Measurements from ENCODE around the gene SP8. TPM values are rescaled to one million over a fixed set of nuclear protein-coding genes. Genes with fewer than 3 reads are reported as not detected.
"Not testable (repeated sequence)": the region's sequence is repeated elsewhere in the genome, so short reads cannot be mapped to it uniquely, and the experiment has no call there.

SP8 gene
- total RNA-seq (under 1 TPM in 1 of 7 donors, not detected in 6; 0.18 TPM), polyA plus RNA-seq (not detected)
- long read RNA-seq, donor 1: 0 reads
- long read RNA-seq, donor 2, partial matches to known transcripts: 0 of 1 reads
- long read RNA-seq, donor 2, other reads (novel, unspliced or antisense): 0 of 1 reads
- long read RNA-seq, donor 3: 0 reads

DNA sequence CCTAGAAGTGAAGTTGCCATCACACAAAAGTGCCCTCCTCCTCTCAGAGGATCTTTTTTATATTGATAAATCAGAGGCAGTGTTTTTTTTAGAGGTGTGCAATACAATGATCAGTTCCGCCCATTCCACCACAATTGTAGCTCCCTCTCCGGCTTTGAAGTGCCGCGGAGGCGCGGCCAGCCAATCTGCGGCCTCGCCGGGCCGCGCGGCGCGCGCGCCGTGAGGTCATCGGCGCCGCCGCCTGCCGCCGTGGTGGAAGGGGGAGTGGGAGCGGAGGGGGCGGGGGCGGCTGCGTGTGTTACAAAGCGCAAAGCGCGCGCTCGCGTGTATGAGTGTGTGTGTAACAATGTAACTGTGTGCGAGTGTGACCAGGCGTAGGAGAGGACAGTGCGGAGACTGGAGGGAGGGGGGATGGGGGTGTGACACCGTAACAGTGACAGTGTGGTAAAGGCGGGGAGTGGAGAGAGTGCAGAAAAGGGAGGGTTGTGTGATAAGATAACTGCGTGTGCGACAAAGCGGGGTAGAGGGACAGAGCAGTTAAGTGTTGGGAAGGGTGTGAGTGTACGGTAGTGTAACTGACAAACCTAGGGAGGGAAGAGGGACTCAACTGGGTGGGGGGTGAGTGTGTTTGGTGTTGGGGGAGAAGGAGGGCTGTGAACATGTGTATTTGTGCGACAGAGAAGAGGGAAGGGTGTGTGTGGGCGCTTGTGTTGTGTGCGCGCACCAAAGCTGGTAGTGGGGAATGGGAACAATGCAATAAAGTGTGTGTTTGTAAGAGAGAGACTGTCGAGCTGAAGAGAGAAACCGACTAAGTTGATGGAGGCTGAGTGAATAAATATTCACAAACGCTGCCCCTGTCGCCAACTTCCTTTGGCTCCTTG is at the start of gene SP8:
Gene SP8, minus strand, starts transcription at position 108 of the 881 bp plus-strand sequence. Its CDS starts 88 bp downstream, at position 20.
- intact Hi-C loops (cut with DNase I): no loop called here
- H3K4me1 ChIP-seq (ENCODE audit: insufficient read depth): peaks cover 14% of the 10 kb centered on the region
- H3K27ac ChIP-seq: no peak within 1 kb of the TSS
- H3K36me3 ChIP-seq: no peaks in the 10 kb centered on the region
- no peaks in the 10 kb centered on the region for H3K27me3 ChIP-seq
- 3 to 7% (median 5%) methylated on average over 46 to 50 of the region's 50 CpGs for WGBS, 3 donors
- no peak for TF ChIP-seq POLR2A (IDR thresholded peaks at IDR 0.05)
- TF ChIP-seq, protein P1, sequence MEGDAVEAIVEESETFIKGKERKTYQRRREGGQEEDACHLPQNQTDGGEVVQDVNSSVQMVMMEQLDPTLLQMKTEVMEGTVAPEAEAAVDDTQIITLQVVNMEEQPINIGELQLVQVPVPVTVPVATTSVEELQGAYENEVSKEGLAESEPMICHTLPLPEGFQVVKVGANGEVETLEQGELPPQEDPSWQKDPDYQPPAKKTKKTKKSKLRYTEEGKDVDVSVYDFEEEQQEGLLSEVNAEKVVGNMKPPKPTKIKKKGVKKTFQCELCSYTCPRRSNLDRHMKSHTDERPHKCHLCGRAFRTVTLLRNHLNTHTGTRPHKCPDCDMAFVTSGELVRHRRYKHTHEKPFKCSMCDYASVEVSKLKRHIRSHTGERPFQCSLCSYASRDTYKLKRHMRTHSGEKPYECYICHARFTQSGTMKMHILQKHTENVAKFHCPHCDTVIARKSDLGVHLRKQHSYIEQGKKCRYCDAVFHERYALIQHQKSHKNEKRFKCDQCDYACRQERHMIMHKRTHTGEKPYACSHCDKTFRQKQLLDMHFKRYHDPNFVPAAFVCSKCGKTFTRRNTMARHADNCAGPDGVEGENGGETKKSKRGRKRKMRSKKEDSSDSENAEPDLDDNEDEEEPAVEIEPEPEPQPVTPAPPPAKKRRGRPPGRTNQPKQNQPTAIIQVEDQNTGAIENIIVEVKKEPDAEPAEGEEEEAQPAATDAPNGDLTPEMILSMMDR (IDR thresholded peaks at IDR 0.05): no peak
- TF ChIP-seq EP300 (IDR thresholded peaks at IDR 0.05): no peak
- no peak for DNase-seq
- no peaks in the 10 kb centered on the region for H3K9me3 ChIP-seq
- peak within 1 kb of the TSS; percentile 16 for H3K4me3 ChIP-seq

DNA sequence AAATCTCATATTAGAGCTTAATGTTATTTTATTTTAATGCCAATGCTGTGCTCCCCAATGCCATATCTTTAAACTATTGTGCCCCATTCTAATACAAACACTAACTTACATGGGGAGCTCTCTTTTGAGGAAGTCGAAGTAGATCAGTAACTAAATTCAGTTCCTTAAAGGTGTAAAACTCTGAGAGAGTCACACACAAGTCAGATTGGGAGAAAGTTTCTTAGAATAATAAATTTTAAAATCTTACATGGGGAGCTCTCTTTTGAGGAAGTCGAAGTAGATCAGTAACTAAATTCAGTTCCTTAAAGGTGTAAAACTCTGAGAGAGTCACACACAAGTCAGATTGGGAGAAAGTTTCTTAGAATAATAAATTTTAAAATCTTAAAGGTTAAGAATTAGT is 49.7 kb upstream of the SP8 start:
- WGBS, 3 donors: 78 to 83% (median 80%) methylated on average over 2 of the region's 2 CpGs
- DNase-seq; H3K36me3 ChIP-seq; H3K27ac ChIP-seq; H3K4me1 ChIP-seq (ENCODE audit: insufficient read depth); H3K4me3 ChIP-seq; H3K9me3 ChIP-seq; intact Hi-C loops (cut with DNase I); H3K27me3 ChIP-seq: not testable (repeated sequence)

DNA sequence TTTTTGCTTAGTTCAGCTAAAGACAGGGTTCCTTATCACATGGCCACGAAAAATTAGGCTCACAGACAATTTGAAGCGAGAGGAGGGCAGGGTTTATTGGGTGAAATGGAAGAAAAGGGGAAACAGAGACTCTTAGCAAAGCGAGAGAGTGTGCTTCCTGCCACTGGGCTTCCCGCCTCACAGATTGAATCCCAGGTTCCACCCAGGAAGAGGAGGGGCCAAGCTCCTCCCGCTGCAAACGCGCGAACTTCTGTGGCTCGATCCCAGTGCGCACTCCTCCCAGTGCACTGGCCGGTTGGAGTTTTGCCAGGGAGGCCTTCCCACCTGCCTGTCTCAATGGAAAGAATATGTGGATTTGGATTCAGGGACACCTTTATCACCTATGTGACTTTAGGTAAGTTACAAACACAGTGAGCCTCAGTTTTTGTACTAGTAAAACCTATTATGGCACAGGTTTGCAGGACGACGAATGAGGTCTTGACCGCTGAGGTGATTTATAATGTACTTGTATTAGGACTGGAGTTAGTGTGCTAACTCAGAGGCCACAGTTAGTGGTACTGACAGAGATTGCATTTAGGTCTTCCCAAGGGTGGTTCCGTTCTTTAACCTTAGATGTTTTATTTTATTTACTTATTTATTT is 48.5 kb upstream of the SP8 start:
- intact Hi-C loops (cut with DNase I): no loop called here
- TF ChIP-seq, protein P1 (IDR thresholded peaks at IDR 0.05): no peak
- H3K4me1 ChIP-seq (ENCODE audit: insufficient read depth): no peaks in the 10 kb centered on the region
- H3K9me3 ChIP-seq: no peaks in the 10 kb centered on the region
- no peak overlapping the region for H3K27ac ChIP-seq
- H3K27me3 ChIP-seq: no peaks in the 10 kb centered on the region
- 79 to 86% (median 84%) methylated on average over 15 of the region's 15 CpGs for WGBS, 3 donors
- H3K4me3 ChIP-seq: no peak overlapping the region
- H3K36me3 ChIP-seq: no peaks in the 10 kb centered on the region
- DNase-seq: no peak

DNA sequence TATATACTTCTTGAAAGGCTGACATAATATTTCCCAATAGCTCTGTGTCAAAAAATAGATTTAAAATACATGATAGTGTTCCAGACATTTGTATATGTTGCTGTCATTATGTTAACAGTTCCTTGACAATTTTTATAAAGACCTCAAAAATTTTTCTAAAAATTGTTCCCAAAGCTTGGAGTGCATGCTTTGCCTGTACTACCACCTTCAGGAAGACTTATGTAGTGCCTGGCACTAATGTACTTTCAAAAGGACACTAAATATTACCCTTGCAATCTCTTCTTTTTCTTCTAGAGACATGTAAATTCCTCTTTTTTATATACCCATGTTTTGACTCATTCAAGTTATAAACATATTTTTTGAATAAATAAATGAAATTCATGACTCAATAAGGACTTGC is 48.0 kb upstream of the SP8 start:
- DNase-seq: no peak
- Histone ChIP-seq H3K4me3 (no peak overlapping the region), H3K36me3 (no peaks in the 10 kb centered on the region), H3K27ac (no peak overlapping the region), H3K4me1 (ENCODE audit: insufficient read depth) (no peaks in the 10 kb centered on the region), H3K9me3 (no peaks in the 10 kb centered on the region), H3K27me3 (no peaks in the 10 kb centered on the region)
- intact Hi-C loops (cut with DNase I): no loop called here
- TF ChIP-seq, protein P1 (IDR thresholded peaks at IDR 0.05): no peak
- no peak for TF ChIP-seq POLR2A (IDR thresholded peaks at IDR 0.05)
- TF ChIP-seq EP300 (IDR thresholded peaks at IDR 0.05): no peak

DNA sequence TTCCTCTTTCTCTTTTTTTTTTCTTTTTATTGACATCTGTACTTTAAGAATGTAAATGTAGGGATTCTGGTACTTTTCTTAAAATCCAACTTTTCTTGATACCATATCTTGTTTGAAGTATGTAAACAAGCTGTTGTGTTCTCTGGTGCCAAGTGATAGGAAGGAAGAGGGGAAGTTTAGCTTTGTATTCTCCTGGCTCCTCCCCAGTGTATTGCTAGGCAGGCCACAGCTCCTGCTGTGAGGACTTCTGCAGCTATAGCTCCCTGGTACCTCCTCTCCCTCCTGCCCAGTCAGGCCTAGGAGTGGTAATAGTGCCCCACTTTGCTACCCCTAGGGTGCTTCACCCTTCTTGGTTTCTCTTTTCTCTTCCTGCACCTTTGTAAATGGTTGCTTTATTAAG is 45.3 kb upstream of the SP8 start:
- H3K9me3 ChIP-seq: no peaks in the 10 kb centered on the region
- no peaks in the 10 kb centered on the region for H3K36me3 ChIP-seq
- TF ChIP-seq POLR2A (IDR thresholded peaks at IDR 0.05) (no peak), EP300 (IDR thresholded peaks at IDR 0.05) (no peak)
- no peak overlapping the region for H3K27ac ChIP-seq
- no peaks in the 10 kb centered on the region for H3K27me3 ChIP-seq
- H3K4me3 ChIP-seq: no peak overlapping the region
- intact Hi-C loops (cut with DNase I): no loop called here
- no peak for DNase-seq
- H3K4me1 ChIP-seq (ENCODE audit: insufficient read depth): no peaks in the 10 kb centered on the region

All from ovary (tissue), 10 donors.